Stomach (tissue), 9 donors: ENCODE data around the gene DIS3L2. TPM values are rescaled to one million over a fixed set of nuclear protein-coding genes. Genes with fewer than 3 reads are reported as not detected.
A peak's percentile ranks its signal among the peaks of the same experiment; 100 is the strongest.

Experiments used
- DNase-seq, 2 donors: peaks; one replicate each; pipeline versions ENCODE4 v3.0.0 to v3.0.0-alpha.2; 2013 to 2019
- H3K27ac ChIP-seq, 5 donors: fragments of 200-600 bp in 4 of 5; sonication (generic) in 4 of 5; one replicate each; pipeline ENCODE4 v1.5.1; 2013 to 2019; ENCODE audit warnings: mild to moderate bottlenecking in 1 of 5, moderate library complexity in 1 of 5
- H3K27me3 ChIP-seq, 3 donors: fragments of 200-600 bp; sonication (generic); one replicate each; pipeline ENCODE4 v1.5.1; 2017 to 2019; ENCODE audit warnings: mixed run types in 1 of 3
- H3K36me3 ChIP-seq, 4 donors: fragments of 200-600 bp; sonication (generic); 1 replicate in 3 of 4; 2 replicates in 1 of 4; pipeline ENCODE4 v1.5.1; 2016 to 2019
- H3K4me1 ChIP-seq, 4 donors: fragments of 200-600 bp; sonication (generic); one replicate each; pipeline ENCODE4 v1.5.1; 2016 to 2019
- H3K4me3 ChIP-seq, 4 donors: fragments of 200-600 bp; sonication (generic) in 3 of 4; one replicate each; pipeline ENCODE4 v1.5.1; 2016 to 2019; ENCODE audit warnings: mild to moderate bottlenecking in 1 of 4
- H3K9me3 ChIP-seq, 4 donors: fragments of 200-600 bp; sonication (generic); one replicate each; pipeline ENCODE4 v1.5.1; 2016 to 2019
- EP300 ChIP-seq: sonication (generic); formaldehyde crosslinking; IDR thresholded peaks from one replicate; pipeline ENCODE4 v1.6.1; 2017; ENCODE audit warnings: antibody characterized with exemption
- POLR2A ChIP-seq, 4 donors: fragments of 450-650 bp; IDR thresholded peaks; one replicate each; pipeline ENCODE4 v1.6.1; 2016; ENCODE audit warnings: antibody characterized with exemption in 4 of 4, control low read depth in 2 of 4, mild to moderate bottlenecking in 1 of 4, moderate library complexity in 1 of 4
- POLR2AphosphoS5 ChIP-seq, 3 donors: sonication (generic); formaldehyde crosslinking; IDR thresholded peaks; one replicate each; pipeline ENCODE4 v1.6.1; 2016; ENCODE audit warnings: antibody characterized with exemption in 3 of 3
- WGBS, 5 donors: extraction: QIAGEN DNeasy Blood & Tissue Kit in 3 of 5; methylation state at CpG; one replicate each; pipeline versions ENCODE4 v1.1.5 to v1.1.7; 2013 to 2018; 5-methylcytosine and 5-hydroxymethylcytosine counted together
- intact Hi-C: fragments of 100-400 bp; cut with DNase I; formaldehyde crosslinking; loops from one replicate; pipeline ENCODE4 v1.15.1; 2023; ENCODE audit warnings: low total_unique reads
- polyA plus RNA-seq, 3 donors: library from polyadenylated mRNA; stranded (reverse); fragments of 200-250 nt; gene quantifications; one replicate each; pipeline ENCODE4 v1.2.3, GENCODE V29; 2013
- total RNA-seq, 5 donors: library from RNA; depleted of rRNA; stranded (reverse); fragments of >200 nt; gene quantifications; one replicate each; pipeline versions ENCODE4 v1.1.0 to v1.2.3, GENCODE V29; 2014 to 2016
- TF ChIP-seq, protein P1 (sequence below), 7 experiments: fragments of 450-650 bp in 4 of 7; fragments of 200-600 bp in 3 of 7; sonication (generic) in 3 of 7; IDR thresholded peaks; one replicate each; pipeline ENCODE4 v1.5.1; 2016 to 2019; ENCODE audit warnings: antibody characterized with exemption in 7 of 7, control low read depth in 2 of 7, mild to moderate bottlenecking in 1 of 7
- donor health status: healthy with polysubstance abuse.
- donor health status: Bipolar disorder and iron deficiency.
- donor health status: healthy.

The DIS3L2 gene
- total and polyA plus RNA-seq, 8 donors, result 10.4 to 124 (median 26.8) TPM

DNA sequence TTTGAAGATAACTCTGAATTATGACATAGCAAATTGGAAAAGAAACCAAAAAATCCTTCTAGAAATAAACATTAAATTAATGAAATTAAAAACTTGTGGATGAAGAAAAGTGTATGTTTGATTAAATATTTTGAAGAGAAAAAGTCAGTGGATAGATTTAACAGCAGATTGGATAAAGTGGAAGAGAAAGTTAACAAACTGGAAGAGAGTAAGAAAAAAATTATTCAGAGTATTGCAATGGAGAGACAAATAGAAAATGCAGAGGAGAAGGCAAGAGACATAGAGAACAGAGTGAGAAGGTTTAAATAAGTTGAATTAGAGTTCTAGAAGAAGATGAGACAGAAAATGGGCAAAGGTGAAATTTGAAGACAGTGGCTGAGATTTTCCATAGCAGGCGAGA is 162.8 kb downstream of the DIS3L2 start:
- no peak for DNase-seq
- H3K27ac ChIP-seq, result no peak overlapping the region
- H3K4me1 ChIP-seq, result peaks cover 0 to 15% (median 4%) of the 10 kb centered on the region in 4 donors
- no peak for TF ChIP-seq EP300
- no peak for TF ChIP-seq POLR2AphosphoS5 (IDR thresholded peaks at IDR 0.05)
- TF ChIP-seq, protein P1, sequence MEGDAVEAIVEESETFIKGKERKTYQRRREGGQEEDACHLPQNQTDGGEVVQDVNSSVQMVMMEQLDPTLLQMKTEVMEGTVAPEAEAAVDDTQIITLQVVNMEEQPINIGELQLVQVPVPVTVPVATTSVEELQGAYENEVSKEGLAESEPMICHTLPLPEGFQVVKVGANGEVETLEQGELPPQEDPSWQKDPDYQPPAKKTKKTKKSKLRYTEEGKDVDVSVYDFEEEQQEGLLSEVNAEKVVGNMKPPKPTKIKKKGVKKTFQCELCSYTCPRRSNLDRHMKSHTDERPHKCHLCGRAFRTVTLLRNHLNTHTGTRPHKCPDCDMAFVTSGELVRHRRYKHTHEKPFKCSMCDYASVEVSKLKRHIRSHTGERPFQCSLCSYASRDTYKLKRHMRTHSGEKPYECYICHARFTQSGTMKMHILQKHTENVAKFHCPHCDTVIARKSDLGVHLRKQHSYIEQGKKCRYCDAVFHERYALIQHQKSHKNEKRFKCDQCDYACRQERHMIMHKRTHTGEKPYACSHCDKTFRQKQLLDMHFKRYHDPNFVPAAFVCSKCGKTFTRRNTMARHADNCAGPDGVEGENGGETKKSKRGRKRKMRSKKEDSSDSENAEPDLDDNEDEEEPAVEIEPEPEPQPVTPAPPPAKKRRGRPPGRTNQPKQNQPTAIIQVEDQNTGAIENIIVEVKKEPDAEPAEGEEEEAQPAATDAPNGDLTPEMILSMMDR (IDR thresholded peaks at IDR 0.05), result no peak
- no peak for TF ChIP-seq POLR2A (IDR thresholded peaks at IDR 0.05)
- 90 to 100% (median 97%) methylated on average over 1 of the region's 1 CpG for WGBS, 5 donors
- H3K27me3 ChIP-seq, result no peaks in the 10 kb centered on the region
- no peak overlapping the region for H3K4me3 ChIP-seq
- peaks cover 0 to 7% (median 0%) of the 10 kb centered on the region in 4 donors for H3K36me3 ChIP-seq
- intact Hi-C loops, result no loop called here
- H3K9me3 ChIP-seq, result no peaks in the 10 kb centered on the region

DNA sequence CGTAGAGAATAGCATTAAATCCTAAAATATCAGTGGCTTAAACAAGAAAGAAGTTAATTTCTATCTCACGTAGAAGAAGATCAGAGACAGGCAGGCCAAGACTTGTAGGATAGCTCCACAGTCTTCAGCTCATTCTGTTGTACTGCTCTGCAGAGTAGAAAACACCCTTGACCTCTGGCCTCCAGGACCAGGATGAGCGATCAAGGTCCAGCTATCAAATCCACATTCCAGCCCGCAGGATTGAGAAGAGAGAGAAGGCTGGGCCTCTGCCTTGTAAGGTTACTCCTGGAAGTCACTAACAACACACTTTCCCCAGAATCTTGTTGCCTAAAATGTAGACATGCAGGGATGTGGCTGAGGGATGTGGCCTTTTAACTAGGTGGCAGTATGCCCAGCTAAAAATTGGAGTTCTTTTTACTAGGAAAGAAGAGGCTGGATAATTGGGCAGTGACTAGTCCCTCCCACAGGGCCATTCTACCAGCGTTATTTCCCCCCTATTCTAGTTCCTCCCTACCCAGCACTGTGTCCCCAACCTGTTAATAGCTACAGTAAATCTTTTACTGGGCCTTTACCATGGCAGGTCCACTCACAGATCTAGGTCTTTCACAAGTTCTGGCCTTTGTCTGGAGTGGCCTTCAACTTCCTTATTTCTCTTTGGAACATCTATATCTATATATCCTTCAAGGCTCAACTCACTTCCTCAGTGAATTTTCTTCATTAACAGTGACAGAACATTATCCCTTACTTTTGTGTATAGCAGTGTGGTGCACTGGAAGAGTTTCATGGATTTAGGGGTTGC is 165.0 kb downstream of the DIS3L2 start:
- TF ChIP-seq EP300, result no peak
- TF ChIP-seq, protein P1 (IDR thresholded peaks at IDR 0.05), result no peak
- TF ChIP-seq POLR2AphosphoS5 (IDR thresholded peaks at IDR 0.05), result no peak
- TF ChIP-seq POLR2A (IDR thresholded peaks at IDR 0.05), result no peak
- H3K9me3 ChIP-seq, result no peaks in the 10 kb centered on the region
- H3K4me3 ChIP-seq, result no peak overlapping the region
- no peak overlapping the region for H3K27ac ChIP-seq
- no peaks in the 10 kb centered on the region for H3K27me3 ChIP-seq
- peaks cover 0 to 9% (median 2%) of the 10 kb centered on the region in 4 donors for H3K4me1 ChIP-seq
- no peak for DNase-seq
- H3K36me3 ChIP-seq, result peaks cover 5 to 20% (median 9%) of the 10 kb centered on the region in 4 donors
- 88 to 94% (median 90%) methylated on average over 5 of the region's 5 CpGs for WGBS, 5 donors
- intact Hi-C loops, result no loop called here

DNA sequence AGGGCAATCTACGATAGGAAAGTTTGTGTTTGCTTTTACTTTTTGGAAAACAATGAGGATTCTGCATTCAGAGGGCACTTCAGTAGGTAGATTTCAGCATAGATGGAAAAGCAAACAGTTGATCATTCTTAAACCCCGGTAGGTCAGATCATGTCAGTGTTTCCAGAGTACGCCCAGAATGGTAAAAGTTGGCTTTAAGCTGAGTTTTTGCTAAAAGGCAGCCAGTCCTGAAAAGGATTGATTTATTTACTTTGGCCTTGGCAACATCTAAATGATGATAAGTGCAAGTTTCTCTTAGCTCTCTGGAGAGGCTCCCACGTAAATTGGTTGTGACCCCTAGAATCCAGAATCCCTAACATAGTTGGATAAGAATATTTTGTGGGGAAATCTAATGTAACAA is 168.0 kb downstream of the DIS3L2 start:
- Histone ChIP-seq H3K4me1 (peaks cover 0 to 14% (median 2%) of the 10 kb centered on the region in 4 donors), H3K4me3 (no peak overlapping the region), H3K27ac (no peak overlapping the region), H3K27me3 (no peaks in the 10 kb centered on the region), H3K36me3 (peaks cover 8 to 38% (median 25%) of the 10 kb centered on the region in 4 donors), H3K9me3 (no peaks in the 10 kb centered on the region)
- DNase-seq, result peak in 1 of 2 donors; percentile 19
- TF ChIP-seq EP300 (no peak), POLR2AphosphoS5 (IDR thresholded peaks at IDR 0.05) (no peak), POLR2A (IDR thresholded peaks at IDR 0.05) (no peak)
- TF ChIP-seq, protein P1 (IDR thresholded peaks at IDR 0.05), result no peak
- WGBS, 5 donors, result 23 to 39% (median 30%) methylated on average over 4 of the region's 4 CpGs
- intact Hi-C loops, result no loop called here

DNA sequence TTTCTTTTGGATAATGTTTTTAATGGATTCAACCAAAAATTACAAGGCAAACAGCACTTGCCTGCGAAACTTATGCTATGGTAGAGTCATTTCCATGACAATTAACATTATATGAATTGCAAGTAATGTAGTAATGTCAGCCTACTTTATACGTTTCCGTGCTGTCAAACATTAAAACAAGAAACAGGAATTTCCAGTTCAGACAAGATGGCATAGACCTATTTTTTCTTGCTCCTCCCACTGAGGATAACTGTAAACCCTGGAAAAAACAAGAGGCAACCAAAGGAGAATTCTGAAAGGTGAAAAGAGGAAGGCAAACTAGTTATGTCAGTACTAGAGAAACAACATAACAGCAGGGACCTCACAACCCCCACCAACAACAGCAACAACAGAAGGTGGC is 170.7 kb downstream of the DIS3L2 start:
- 51 to 66% (median 61%) methylated on average over 3 of the region's 3 CpGs for WGBS, 5 donors
- TF ChIP-seq EP300 (no peak), POLR2A (IDR thresholded peaks at IDR 0.05) (no peak), POLR2AphosphoS5 (IDR thresholded peaks at IDR 0.05) (no peak)
- TF ChIP-seq, protein P1 (IDR thresholded peaks at IDR 0.05), result no peak

More for the DNA sequence above, 170.7 kb downstream of the DIS3L2 start:
- intact Hi-C loops, result loop anchor here (10.0 kb wide), 1 partner anchor 207 kb away; the partner anchor contains the start of gene NPPC
- Histone ChIP-seq H3K36me3 (peaks cover 8 to 42% (median 34%) of the 10 kb centered on the region in 4 donors), H3K27me3 (no peaks in the 10 kb centered on the region), H3K4me3 (no peak overlapping the region), H3K4me1 (peaks cover 0 to 14% (median 2%) of the 10 kb centered on the region in 4 donors), H3K9me3 (no peaks in the 10 kb centered on the region), H3K27ac (no peak overlapping the region)
- DNase-seq, result peak in 1 of 2 donors; percentile 44
